NCI-H524 treated with DMSO at 0.1 percent for 48 hours (cell line): ENCODE results near the gene UBAC1.
"Not testable (repeated sequence)": the region's sequence is repeated elsewhere in the genome, so short reads cannot be mapped to it uniquely, and the experiment has no call there.

Experiments
- DNase-seq: peaks from one replicate; lab custom pipeline; 2025; lab: John Stamatoyannopoulos, UW

UBAC1 gene

GRCh38 chr9:135960411-135961276, 529 bp downstream of the UBAC1 start:
- DNase-seq, result no peak

GRCh38 chr9:135959814-135960213, 1.4 kb downstream of the UBAC1 start:
- no peak for DNase-seq

DNA sequence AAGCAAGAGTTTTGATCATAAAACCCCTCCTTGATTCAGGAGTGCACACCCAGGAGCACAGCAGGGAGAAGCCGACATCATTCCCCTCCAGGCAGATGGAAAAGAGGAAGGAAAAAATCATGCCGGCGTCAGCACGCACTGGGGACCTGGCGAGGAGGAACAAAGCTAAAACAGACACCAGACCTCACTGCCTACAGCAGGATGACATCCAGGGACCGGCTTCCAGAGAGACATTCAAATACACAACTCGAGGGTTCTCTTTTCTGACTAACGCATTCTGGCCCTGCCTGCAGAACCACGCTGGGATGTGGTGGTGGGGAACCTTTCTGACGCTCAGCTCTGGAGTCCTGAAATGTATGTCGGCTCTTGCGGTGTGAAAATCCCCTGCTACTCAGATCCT, 2.7 kb downstream of the UBAC1 start:
- no peak for DNase-seq

- no peak for DNase-seq
These were observed 3.7 kb downstream of the UBAC1 start for GRCh38 chr9:135957431-135957830.

- no peak for DNase-seq
These were observed 4.4 kb downstream of the UBAC1 start for GRCh38 chr9:135956802-135957174.

- no peak for DNase-seq
These were observed 5.0 kb downstream of the UBAC1 start for GRCh38 chr9:135955934-135956801.

DNA sequence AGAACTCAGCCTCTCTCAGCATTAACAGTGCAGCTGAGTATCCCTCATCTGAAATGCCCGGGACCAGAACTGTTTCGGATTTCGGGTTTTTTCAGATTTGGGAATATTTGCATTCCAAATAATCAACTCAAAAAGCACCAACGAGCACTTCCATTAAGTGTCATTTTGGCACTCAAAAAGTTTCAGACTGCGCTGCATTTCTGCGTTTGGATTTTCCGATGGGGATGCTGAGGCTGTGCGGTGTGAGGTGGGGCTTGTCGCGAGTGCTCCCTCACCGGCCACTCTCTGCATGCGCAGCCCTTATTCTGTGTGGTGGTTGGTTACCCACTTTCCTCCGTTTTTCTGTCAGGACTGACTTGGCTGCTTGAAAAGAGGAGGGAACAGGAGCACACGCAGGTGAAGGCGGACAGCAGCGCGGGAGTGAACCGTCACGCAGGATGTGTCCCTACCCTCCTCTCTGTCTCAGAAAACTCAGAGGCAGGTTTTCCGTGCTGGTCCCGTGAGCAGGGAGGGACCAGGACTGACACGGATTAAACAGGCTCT, 8.4 kb downstream of the UBAC1 start:
- DNase-seq, result no peak

DNA sequence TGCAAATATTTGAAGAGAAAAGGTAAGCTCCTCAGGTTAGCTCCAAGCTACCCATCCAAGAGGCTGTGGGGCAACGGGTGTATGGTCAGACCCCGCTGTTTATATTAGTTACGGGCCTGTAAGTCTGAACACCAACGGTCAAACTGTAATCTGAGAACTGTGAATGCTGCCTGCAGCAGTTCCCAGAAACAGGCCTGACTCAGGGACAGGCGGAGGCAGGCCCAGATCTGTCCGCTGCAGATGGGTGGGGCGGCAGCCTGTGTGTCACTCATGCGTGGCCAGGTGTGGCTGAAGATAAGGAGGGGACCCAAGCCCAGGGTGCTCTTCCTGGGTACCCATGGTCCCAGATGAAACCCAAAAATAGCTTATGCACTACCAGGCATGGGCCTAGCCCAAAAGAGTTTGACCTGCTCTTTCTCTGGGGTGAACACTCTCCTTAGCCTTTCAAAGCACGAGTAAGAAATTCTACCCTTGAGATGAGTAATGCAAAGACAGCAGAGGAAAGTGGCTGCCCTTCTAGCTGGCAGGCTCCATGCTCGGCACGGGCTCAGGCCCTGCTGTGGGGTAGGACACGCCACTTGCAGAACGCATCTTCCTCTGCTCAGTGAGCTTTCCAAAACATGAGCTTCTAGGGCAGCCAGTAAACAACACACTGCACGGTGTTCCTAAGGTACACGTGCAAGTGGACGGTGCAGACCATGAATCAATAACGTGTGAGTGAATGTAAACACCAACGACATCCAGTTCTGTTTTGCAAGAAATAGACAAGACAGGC, 9.1 kb downstream of the UBAC1 start:
- DNase-seq, result no peak

DNA sequence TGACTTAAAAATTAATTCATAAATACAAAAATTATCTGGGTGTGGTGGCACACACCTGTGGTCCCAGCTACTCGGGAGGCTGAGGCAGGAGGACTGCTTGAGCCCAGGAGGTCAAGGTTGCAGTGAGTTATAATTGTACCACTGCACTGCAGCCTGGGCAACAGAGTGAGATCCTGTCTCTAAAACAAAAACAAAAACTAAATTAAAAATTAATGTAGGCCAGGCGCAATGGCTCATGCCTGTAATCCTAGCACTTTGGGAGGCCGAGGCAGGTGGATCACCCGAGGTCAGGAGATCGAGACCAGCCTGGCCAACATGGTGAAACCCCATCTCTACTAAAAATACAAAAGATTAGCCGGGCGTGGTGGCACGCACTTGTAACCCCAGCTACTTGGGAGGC, 9.9 kb downstream of the UBAC1 start:
- not testable (repeated sequence) for DNase-seq

- not testable (repeated sequence) for DNase-seq
These were observed 10.3 kb downstream of the UBAC1 start for GRCh38 chr9:135950841-135951240.

DNA sequence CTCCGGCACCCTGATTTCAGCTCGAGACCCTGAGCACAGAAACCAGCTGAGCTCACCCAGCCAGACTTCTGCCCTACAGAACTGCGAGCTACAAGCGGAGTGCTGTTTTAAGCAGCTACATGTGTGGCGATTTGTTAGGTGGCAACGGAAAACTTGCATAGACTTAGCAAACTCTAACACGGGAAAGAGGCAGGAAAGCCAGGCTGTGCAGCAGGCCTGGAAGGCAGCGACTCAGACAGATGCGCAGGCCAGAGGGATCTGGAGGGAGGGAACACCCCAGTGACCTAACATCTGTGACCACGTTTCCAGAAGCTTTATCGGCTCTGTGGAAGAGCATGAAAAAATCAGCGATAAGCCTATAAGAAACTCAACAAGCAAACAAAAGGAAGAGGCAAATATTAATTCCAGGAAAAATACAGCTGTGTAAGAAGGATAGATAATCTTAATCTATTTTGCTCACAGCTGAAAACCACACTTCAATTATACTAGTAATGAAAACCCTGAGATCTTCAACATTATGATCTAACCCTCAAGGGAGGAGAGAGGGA, 11.0 kb downstream of the UBAC1 start:
- no peak for DNase-seq

GRCh38 chr9:135949501-135950134, 11.6 kb downstream of the UBAC1 start:
- no peak for DNase-seq

- DNase-seq, result no peak
These were observed 12.2 kb downstream of the UBAC1 start for GRCh38 chr9:135948968-135949367.

- DNase-seq, result no peak
These were observed 12.7 kb downstream of the UBAC1 start for GRCh38 chr9:135948446-135948845.

- DNase-seq, result no peak
These were observed 13.6 kb downstream of the UBAC1 start for GRCh38 chr9:135947582-135947981.

DNA sequence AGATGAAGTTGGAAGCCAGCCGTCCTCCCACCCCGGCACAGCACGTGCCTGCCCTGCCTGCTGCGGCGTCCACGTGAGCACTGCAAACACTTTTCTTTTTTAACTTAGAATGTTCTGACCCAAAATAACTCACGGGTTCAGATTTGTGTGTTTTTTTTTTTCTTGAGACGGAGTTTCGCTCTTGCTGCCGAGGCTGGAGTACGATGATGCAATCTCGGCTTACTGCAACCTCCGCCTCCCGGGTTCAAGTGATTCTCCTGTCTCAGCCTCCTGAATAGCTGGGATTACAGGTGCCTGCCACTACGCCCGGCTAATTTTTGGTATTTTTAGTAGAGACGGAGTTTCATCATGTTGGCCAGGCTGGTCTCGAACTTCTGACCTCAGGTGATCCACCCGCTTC, 14.1 kb downstream of the UBAC1 start:
- not testable (repeated sequence) for DNase-seq

- DNase-seq, result no peak
These were observed 14.7 kb downstream of the UBAC1 start for GRCh38 chr9:135946392-135946994.

- no peak for DNase-seq
These were observed 15.2 kb downstream of the UBAC1 start for GRCh38 chr9:135945969-135946368.

- DNase-seq, result no peak
These were observed 16.5 kb downstream of the UBAC1 start for GRCh38 chr9:135944444-135945252.

GRCh38 chr9:135943604-135944003, 17.6 kb downstream of the UBAC1 start:
- not testable (repeated sequence) for DNase-seq
